ENCODE measurements around the gene LRRC61.
"Not testable (repeated sequence)": the region's sequence is repeated elsewhere in the genome, so short reads cannot be mapped to it uniquely, and the experiment has no call there.

The LRRC61 gene

DNA sequence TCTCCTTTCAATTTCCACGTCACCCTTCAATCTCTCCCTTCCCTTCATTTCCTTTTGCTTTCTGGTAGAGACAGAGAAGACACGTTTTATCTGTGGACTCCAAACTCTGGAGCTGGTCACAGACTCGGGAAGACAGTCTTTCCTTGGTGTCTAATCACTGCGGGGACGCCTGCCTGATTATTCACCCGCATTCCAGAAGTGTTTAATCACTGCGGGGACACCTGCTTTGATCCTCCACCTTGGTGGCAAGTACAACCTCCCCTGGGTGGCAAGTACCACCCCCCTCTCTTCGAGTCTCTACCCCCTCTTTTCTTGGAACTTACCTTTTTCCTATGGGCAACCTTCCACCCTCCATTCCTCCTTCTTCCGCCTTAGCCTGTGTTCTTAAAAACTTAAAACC, 15.3 kb upstream of the LRRC61 start:
- Histone ChIP-seq H3K27me3 (replicated peaks in 2 of 5; ENCODE audit: control insufficient read depth in 4 of 5, insufficient read depth in 5 of 5, low read length in 4 of 5) (no peaks in the 10 kb centered on the region), H3K4me1 (ENCODE audit: control extremely low read depth in 1 of 4, control insufficient read depth in 4 of 4, insufficient read depth in 4 of 4, low read length in 3 of 4) (peaks cover 0 to 4% (median 0%) of the 10 kb centered on the region in 4 experiments), H3K4me3 (ENCODE audit: control insufficient read depth in 1 of 7, extremely low read depth in 1 of 7, insufficient read depth in 4 of 7, low read depth in 2 of 7, low read length in 6 of 7) (no peak overlapping the region), H3K9me3 (ENCODE audit: control extremely low read depth in 1 of 5, control insufficient read depth in 4 of 5, insufficient read depth in 2 of 5, low read depth in 1 of 5, low read length in 4 of 5) (peaks cover 0 to 4% (median 0%) of the 10 kb centered on the region in 5 experiments), H3K36me3 (ENCODE audit: control insufficient read depth in 4 of 4, insufficient read depth in 4 of 4, low read length in 3 of 4) (peaks cover 0 to 2% (median 0%) of the 10 kb centered on the region in 4 experiments), H3K27ac (ENCODE audit: insufficient read depth in 1 of 2, low read depth in 1 of 2, low read length in 2 of 2, poor library complexity in 1 of 2, severe bottlenecking in 2 of 2) (no peak overlapping the region)
- CTCF ChIA-PET, result interaction anchor here (1.4 kb wide), 1 partner anchor 9 kb away, joined by 4 read pairs; no protein-coding TSS in a partner anchor
- DNase-seq, result no peak
- WGBS (ENCODE audit: insufficient coverage), result 94% methylated on average over 9 of the region's 9 CpGs
- POLR2A ChIA-PET, result no interaction called here

DNA sequence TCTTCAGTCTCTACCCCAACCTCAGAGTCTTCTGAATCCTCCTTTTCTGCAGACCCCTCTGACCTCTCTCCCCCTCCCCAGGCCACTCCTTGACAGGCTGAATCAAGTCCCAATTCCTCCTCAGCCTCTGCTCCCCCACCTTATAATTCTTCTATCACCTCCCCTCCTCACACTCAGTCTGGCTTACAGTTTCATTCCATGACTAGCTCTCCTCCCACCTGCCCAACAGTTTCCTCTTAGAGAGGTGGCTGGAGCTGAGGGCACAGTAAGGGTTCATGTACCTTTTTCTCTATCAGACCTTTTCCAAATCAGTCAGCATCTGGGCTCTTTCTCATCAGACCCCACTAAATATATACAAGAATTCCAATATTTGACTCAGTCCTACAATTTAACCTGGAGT, 14.6 kb upstream of the LRRC61 start:
- POLR2A ChIA-PET, result no interaction called here
- Histone ChIP-seq H3K4me1 (ENCODE audit: control extremely low read depth in 1 of 4, control insufficient read depth in 4 of 4, insufficient read depth in 4 of 4, low read length in 3 of 4) (peaks cover 0 to 4% (median 0%) of the 10 kb centered on the region in 4 experiments), H3K36me3 (ENCODE audit: control insufficient read depth in 4 of 4, insufficient read depth in 4 of 4, low read length in 3 of 4) (peaks cover 0 to 2% (median 0%) of the 10 kb centered on the region in 4 experiments), H3K9me3 (ENCODE audit: control extremely low read depth in 1 of 5, control insufficient read depth in 4 of 5, insufficient read depth in 2 of 5, low read depth in 1 of 5, low read length in 4 of 5) (peaks cover 0 to 4% (median 0%) of the 10 kb centered on the region in 5 experiments), H3K27me3 (replicated peaks in 2 of 5; ENCODE audit: control insufficient read depth in 4 of 5, insufficient read depth in 5 of 5, low read length in 4 of 5) (no peaks in the 10 kb centered on the region), H3K27ac (ENCODE audit: insufficient read depth in 1 of 2, low read depth in 1 of 2, low read length in 2 of 2, poor library complexity in 1 of 2, severe bottlenecking in 2 of 2) (no peak overlapping the region), H3K4me3 (ENCODE audit: control insufficient read depth in 1 of 7, extremely low read depth in 1 of 7, insufficient read depth in 4 of 7, low read depth in 2 of 7, low read length in 6 of 7) (no peak overlapping the region)
- CTCF ChIA-PET, result interaction anchor here (1.4 kb wide), 1 partner anchor 8 kb away, joined by 4 read pairs; no protein-coding TSS in a partner anchor
- no peak for DNase-seq

DNA sequence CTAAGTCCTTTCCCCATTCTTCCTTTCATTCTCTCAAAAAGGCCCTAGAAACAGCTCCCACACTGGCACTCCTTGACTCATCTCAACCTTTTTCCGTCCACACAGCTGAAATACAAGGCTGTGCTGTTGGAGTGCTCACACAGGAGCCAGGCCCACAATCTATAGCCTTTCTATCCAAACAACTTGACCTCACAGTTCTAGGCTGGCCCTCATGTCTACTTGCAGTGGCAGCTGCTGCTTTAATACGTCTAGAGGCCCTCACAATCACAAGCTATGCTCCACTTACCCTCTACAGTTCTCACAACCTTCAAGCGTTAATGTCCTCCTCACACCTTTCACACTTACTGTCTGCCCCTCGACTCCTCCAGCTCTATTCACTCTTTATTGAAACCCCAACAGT, 12.0 kb upstream of the LRRC61 start:
- Histone ChIP-seq H3K4me1 (ENCODE audit: control extremely low read depth in 1 of 4, control insufficient read depth in 4 of 4, insufficient read depth in 4 of 4, low read length in 3 of 4) (peaks cover 0 to 2% (median 0%) of the 10 kb centered on the region in 4 experiments), H3K9me3 (ENCODE audit: control extremely low read depth in 1 of 5, control insufficient read depth in 4 of 5, insufficient read depth in 2 of 5, low read depth in 1 of 5, low read length in 4 of 5) (peaks cover 0 to 4% (median 0%) of the 10 kb centered on the region in 5 experiments), H3K4me3 (ENCODE audit: control insufficient read depth in 1 of 7, extremely low read depth in 1 of 7, insufficient read depth in 4 of 7, low read depth in 2 of 7, low read length in 6 of 7) (no peak overlapping the region), H3K36me3 (ENCODE audit: control insufficient read depth in 4 of 4, insufficient read depth in 4 of 4, low read length in 3 of 4) (peaks cover 0 to 2% (median 1%) of the 10 kb centered on the region in 4 experiments), H3K27me3 (replicated peaks in 2 of 5; ENCODE audit: control insufficient read depth in 4 of 5, insufficient read depth in 5 of 5, low read length in 4 of 5) (no peaks in the 10 kb centered on the region), H3K27ac (ENCODE audit: insufficient read depth in 1 of 2, low read depth in 1 of 2, low read length in 2 of 2, poor library complexity in 1 of 2, severe bottlenecking in 2 of 2) (no peak overlapping the region)
- DNase-seq, result no peak
- ChIA-PET CTCF (interaction anchor here (1.1 kb wide), 1 partner anchor 9 kb away, joined by 3 read pairs; no protein-coding TSS in a partner anchor), POLR2A (no interaction called here)
- WGBS (ENCODE audit: insufficient coverage), result 100% methylated on average over 3 of the region's 4 CpGs

DNA sequence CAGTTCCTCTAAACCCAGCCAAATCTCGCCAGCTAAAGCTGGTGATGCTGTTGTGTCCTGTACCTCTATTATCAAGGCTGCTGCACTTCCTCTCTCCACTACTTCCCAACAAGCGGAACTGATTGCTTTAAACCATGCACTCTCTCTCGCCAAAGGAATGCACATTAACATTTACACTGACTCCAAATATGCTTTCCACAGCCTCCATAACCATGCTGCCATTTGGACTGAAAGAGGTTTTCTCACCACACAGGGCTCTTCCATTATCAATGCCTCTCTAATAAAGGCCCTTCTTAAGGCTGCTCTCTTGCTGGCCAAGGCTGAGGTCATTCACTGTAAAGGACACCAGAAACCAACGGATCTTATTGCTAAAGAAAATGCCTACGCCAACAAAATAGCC, 11.4 kb upstream of the LRRC61 start:
- POLR2A ChIA-PET, result no interaction called here
- Histone ChIP-seq H3K36me3 (ENCODE audit: control insufficient read depth in 4 of 4, insufficient read depth in 4 of 4, low read length in 3 of 4) (peaks cover 0 to 2% (median 1%) of the 10 kb centered on the region in 4 experiments), H3K27ac (ENCODE audit: insufficient read depth in 1 of 2, low read depth in 1 of 2, low read length in 2 of 2, poor library complexity in 1 of 2, severe bottlenecking in 2 of 2) (peak overlapping the region in 1 of 2 experiments; percentile 81), H3K27me3 (replicated peaks in 2 of 5; ENCODE audit: control insufficient read depth in 4 of 5, insufficient read depth in 5 of 5, low read length in 4 of 5) (no peaks in the 10 kb centered on the region), H3K4me1 (ENCODE audit: control extremely low read depth in 1 of 4, control insufficient read depth in 4 of 4, insufficient read depth in 4 of 4, low read length in 3 of 4) (no peaks in the 10 kb centered on the region), H3K9me3 (ENCODE audit: control extremely low read depth in 1 of 5, control insufficient read depth in 4 of 5, insufficient read depth in 2 of 5, low read depth in 1 of 5, low read length in 4 of 5) (peaks cover 0 to 4% (median 0%) of the 10 kb centered on the region in 5 experiments), H3K4me3 (ENCODE audit: control insufficient read depth in 1 of 7, extremely low read depth in 1 of 7, insufficient read depth in 4 of 7, low read depth in 2 of 7, low read length in 6 of 7) (no peak overlapping the region)
- CTCF ChIA-PET, result interaction anchor here (1.1 kb wide), 1 partner anchor 8 kb away, joined by 3 read pairs; no protein-coding TSS in a partner anchor
- 98% methylated on average over 5 of the region's 5 CpGs for WGBS (ENCODE audit: insufficient coverage)
- no peak for DNase-seq

DNA sequence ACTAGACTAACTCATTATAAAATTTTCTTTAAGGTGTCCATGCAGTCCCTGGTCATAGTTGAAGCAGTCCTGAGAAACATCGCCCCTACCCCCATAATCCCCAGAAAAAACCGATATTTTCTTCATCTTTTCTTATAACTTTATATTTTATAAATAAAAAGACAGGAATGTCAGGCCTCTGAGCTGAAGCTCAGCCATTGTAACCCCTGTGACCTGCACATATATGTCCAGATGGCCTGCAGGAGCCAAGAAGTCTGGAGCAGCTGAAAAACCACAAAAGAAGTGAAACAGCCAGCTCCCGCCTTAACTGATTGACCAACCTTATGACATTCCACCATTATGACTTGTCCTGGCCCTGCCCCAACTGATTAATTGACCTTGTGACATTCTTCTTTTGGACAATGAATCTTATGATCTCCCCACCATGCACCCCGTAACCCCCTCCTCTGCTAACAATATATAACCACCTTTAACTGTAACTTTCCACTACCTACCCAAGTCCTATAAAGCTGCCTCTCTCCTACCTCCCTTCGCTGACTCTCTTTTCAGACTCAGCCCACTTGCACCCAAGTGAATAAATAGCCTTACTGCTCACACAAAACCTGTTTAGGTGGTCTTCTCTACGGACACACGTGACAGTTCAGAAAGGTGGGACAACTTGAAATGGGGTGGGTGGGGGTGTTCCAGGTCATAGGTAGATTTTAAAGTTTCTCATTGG, 10.3 kb upstream of the LRRC61 start:
- H3K27ac ChIP-seq (ENCODE audit: insufficient read depth in 1 of 2, low read depth in 1 of 2, low read length in 2 of 2, poor library complexity in 1 of 2, severe bottlenecking in 2 of 2), result peak overlapping the region in 1 of 2 experiments; percentile 81
- H3K4me3 ChIP-seq (ENCODE audit: control insufficient read depth in 1 of 7, extremely low read depth in 1 of 7, insufficient read depth in 4 of 7, low read depth in 2 of 7, low read length in 6 of 7); H3K27me3 ChIP-seq (replicated peaks in 2 of 5; ENCODE audit: control insufficient read depth in 4 of 5, insufficient read depth in 5 of 5, low read length in 4 of 5); H3K9me3 ChIP-seq (ENCODE audit: control extremely low read depth in 1 of 5, control insufficient read depth in 4 of 5, insufficient read depth in 2 of 5, low read depth in 1 of 5, low read length in 4 of 5); CTCF ChIA-PET; POLR2A ChIA-PET; DNase-seq; H3K4me1 ChIP-seq (ENCODE audit: control extremely low read depth in 1 of 4, control insufficient read depth in 4 of 4, insufficient read depth in 4 of 4, low read length in 3 of 4); H3K36me3 ChIP-seq (ENCODE audit: control insufficient read depth in 4 of 4, insufficient read depth in 4 of 4, low read length in 3 of 4): not testable (repeated sequence)
- WGBS (ENCODE audit: insufficient coverage), result 81% methylated on average over 3 of the region's 7 CpGs

DNA sequence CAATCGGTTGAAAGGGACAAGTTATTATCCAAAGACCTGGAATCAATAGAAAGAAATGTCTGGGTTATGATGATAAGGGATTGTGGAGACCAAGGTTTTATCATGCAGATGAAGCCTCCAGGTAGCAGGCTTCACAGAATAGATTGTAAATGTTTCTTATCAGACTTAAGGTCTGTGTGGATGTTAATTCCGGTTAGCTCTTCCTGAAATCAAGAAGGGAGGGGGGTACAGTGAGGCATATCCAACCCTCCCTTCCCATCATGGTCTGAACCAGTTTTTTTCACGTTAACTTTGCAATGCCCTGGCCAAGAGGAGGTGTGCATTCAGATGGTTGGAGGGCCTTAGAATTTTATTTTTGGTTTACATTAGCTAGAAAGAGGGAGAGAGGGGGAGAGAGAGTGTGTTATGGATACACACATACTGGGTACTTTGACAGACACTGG, 9.8 kb upstream of the LRRC61 start:
- ChIA-PET CTCF (interaction anchor here (0.7 to 1.2 kb wide), 4 partner anchors 8 to 76 kb away, joined by 3 to 4 read pairs (median 3); no protein-coding TSS in a partner anchor), POLR2A (no interaction called here)
- Histone ChIP-seq H3K27me3 (replicated peaks in 2 of 5; ENCODE audit: control insufficient read depth in 4 of 5, insufficient read depth in 5 of 5, low read length in 4 of 5) (no peaks in the 10 kb centered on the region), H3K4me3 (ENCODE audit: control insufficient read depth in 1 of 7, extremely low read depth in 1 of 7, insufficient read depth in 4 of 7, low read depth in 2 of 7, low read length in 6 of 7) (no peak overlapping the region), H3K36me3 (ENCODE audit: control insufficient read depth in 4 of 4, insufficient read depth in 4 of 4, low read length in 3 of 4) (peaks cover 0 to 4% (median 1%) of the 10 kb centered on the region in 4 experiments), H3K9me3 (ENCODE audit: control extremely low read depth in 1 of 5, control insufficient read depth in 4 of 5, insufficient read depth in 2 of 5, low read depth in 1 of 5, low read length in 4 of 5) (no peaks in the 10 kb centered on the region), H3K27ac (ENCODE audit: insufficient read depth in 1 of 2, low read depth in 1 of 2, low read length in 2 of 2, poor library complexity in 1 of 2, severe bottlenecking in 2 of 2) (peak overlapping the region in 1 of 2 experiments; percentile 81), H3K4me1 (ENCODE audit: control extremely low read depth in 1 of 4, control insufficient read depth in 4 of 4, insufficient read depth in 4 of 4, low read length in 3 of 4) (no peaks in the 10 kb centered on the region)
- WGBS (ENCODE audit: insufficient coverage), result 93% methylated on average over 1 of the region's 3 CpGs
- no peak for DNase-seq

DNA sequence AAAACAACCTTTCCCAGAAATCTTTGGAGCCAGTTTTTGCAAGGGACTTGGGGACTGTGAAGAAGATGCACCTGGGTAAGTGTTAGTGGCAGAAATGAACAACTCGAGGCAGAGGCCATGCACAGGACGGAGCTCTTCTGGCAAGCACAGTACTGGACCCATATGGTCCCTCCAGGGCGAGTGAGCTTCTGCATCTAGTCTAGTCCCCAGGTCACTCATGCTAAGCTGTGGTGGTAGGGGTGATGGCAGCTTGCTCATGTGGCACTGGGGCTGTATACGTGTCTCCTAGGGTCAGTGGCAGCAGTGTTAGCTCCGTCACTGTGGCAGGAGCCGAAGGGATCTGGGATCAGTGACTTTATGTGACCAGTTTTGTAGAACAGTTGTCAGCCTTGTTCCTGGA, 9.3 kb upstream of the LRRC61 start:
- Histone ChIP-seq H3K27me3 (replicated peaks in 2 of 5; ENCODE audit: control insufficient read depth in 4 of 5, insufficient read depth in 5 of 5, low read length in 4 of 5) (no peaks in the 10 kb centered on the region), H3K9me3 (ENCODE audit: control extremely low read depth in 1 of 5, control insufficient read depth in 4 of 5, insufficient read depth in 2 of 5, low read depth in 1 of 5, low read length in 4 of 5) (no peaks in the 10 kb centered on the region), H3K36me3 (ENCODE audit: control insufficient read depth in 4 of 4, insufficient read depth in 4 of 4, low read length in 3 of 4) (peaks cover 0 to 4% (median 1%) of the 10 kb centered on the region in 4 experiments), H3K4me3 (ENCODE audit: control insufficient read depth in 1 of 7, extremely low read depth in 1 of 7, insufficient read depth in 4 of 7, low read depth in 2 of 7, low read length in 6 of 7) (no peak overlapping the region), H3K27ac (ENCODE audit: insufficient read depth in 1 of 2, low read depth in 1 of 2, low read length in 2 of 2, poor library complexity in 1 of 2, severe bottlenecking in 2 of 2) (peak overlapping the region in 1 of 2 experiments; percentile 81), H3K4me1 (ENCODE audit: control extremely low read depth in 1 of 4, control insufficient read depth in 4 of 4, insufficient read depth in 4 of 4, low read length in 3 of 4) (no peaks in the 10 kb centered on the region)
- WGBS (ENCODE audit: insufficient coverage), result 100% methylated on average over 3 of the region's 6 CpGs
- DNase-seq, result no peak
- ChIA-PET CTCF (interaction anchor here (0.7 to 1.2 kb wide), 4 partner anchors 8 to 75 kb away, joined by 3 to 4 read pairs (median 3); no protein-coding TSS in a partner anchor), POLR2A (no interaction called here)
